ENCODE measurements around the gene RABGAP1L.

GRCh38 chr1:174884038-174884437, 724.7 kb downstream of the RABGAP1L start:
- no peak for TF ChIP-seq POLR2AphosphoS5 (IDR thresholded peaks at IDR 0.05)
- TF ChIP-seq CTCF (IDR thresholded peaks at IDR 0.05 in 8 of 11, conservative IDR thresholded peaks at IDR 0.05 in 3 of 11) = no peak
- TF ChIP-seq POLR2A (IDR thresholded peaks at IDR 0.05) = no peak

Data from spleen (tissue), 7 donors.